ENCODE data around the gene NFXL1. TPM values are rescaled to one million over a fixed set of nuclear protein-coding genes. Genes with fewer than 3 reads are reported as not detected.

NFXL1 gene
- total RNA-seq, 1 donor from 2014 or later: 13.0 TPM

DNA sequence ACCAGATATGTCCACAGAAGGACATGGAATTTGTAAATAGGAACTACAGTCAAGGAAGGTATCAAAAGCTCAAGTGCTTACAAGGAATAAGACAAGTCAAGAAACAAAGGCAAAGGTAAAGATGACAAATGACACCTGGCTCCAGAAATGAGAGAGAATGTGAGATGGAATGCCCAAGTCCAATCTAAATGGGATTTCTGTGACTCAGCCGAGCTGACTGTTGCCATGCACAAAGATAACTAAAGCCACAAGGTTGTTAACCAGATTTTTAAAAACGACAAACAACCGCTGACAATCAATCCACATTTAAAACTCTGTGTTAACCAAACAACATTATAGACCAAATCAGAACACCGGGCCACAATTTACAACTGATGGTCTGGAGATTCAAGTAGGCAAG is 1.1 kb downstream of the NFXL1 start:
- FAIRE-seq (no peak), DNase-seq (ENCODE audit: low read depth) (peak; percentile 52)
- peak overlapping the region; percentile 96 for H3K4me3 Mint-ChIP-seq (ENCODE audit: unreplicated experiment)
- Histone ChIP-seq H2AFZ (ENCODE audit: low read depth, low read length) (peak overlapping the region; percentile 99), H3K4me2 (ENCODE audit: low read length) (peak overlapping the region; percentile 88), H3K79me2 (ENCODE audit: insufficient read depth, low read length) (peaks cover 48% of the 10 kb centered on the region), H3K27me3 (ENCODE audit: insufficient read depth, low read length) (no peaks in the 10 kb centered on the region), H3K9ac (ENCODE audit: low read length) (peak overlapping the region; percentile 98), H4K20me1 (ENCODE audit: insufficient read depth, low read length) (peaks cover 5% of the 10 kb centered on the region), H3K36me3 (ENCODE audit: insufficient read depth, low read length) (peaks cover 5% of the 10 kb centered on the region), H3K27ac (ENCODE audit: low read depth, low read length) (peak overlapping the region; percentile 89), H3K4me1 (ENCODE audit: insufficient read depth, low read length) (peaks cover 8% of the 10 kb centered on the region), H3K4me3 (ENCODE audit: insufficient read depth, low read depth, low read length) (peak overlapping the region; percentile 99), H3K9me3 (ENCODE audit: insufficient read depth, low read depth, low read length) (no peaks in the 10 kb centered on the region)
- TF ChIP-seq, protein P1, sequence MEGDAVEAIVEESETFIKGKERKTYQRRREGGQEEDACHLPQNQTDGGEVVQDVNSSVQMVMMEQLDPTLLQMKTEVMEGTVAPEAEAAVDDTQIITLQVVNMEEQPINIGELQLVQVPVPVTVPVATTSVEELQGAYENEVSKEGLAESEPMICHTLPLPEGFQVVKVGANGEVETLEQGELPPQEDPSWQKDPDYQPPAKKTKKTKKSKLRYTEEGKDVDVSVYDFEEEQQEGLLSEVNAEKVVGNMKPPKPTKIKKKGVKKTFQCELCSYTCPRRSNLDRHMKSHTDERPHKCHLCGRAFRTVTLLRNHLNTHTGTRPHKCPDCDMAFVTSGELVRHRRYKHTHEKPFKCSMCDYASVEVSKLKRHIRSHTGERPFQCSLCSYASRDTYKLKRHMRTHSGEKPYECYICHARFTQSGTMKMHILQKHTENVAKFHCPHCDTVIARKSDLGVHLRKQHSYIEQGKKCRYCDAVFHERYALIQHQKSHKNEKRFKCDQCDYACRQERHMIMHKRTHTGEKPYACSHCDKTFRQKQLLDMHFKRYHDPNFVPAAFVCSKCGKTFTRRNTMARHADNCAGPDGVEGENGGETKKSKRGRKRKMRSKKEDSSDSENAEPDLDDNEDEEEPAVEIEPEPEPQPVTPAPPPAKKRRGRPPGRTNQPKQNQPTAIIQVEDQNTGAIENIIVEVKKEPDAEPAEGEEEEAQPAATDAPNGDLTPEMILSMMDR (IDR thresholded peaks at IDR 0.05; ENCODE audit: insufficient read depth, low read depth, low read length): no peak
- TF ChIP-seq EZH2 (IDR thresholded peaks at IDR 0.05; ENCODE audit: insufficient read depth, low read length): no peak
- H3K9me3 Mint-ChIP-seq (ENCODE audit: unreplicated experiment): peaks cover 3% of the 10 kb centered on the region
- no peaks in the 10 kb centered on the region for H3K27me3 Mint-ChIP-seq (ENCODE audit: low read depth, unreplicated experiment)
- peaks cover 11% of the 10 kb centered on the region for H3K4me1 Mint-ChIP-seq (ENCODE audit: low read depth, unreplicated experiment)
- no peaks in the 10 kb centered on the region for H3K36me3 Mint-ChIP-seq (ENCODE audit: low read depth, unreplicated experiment)
- H3K27ac Mint-ChIP-seq (ENCODE audit: unreplicated experiment): peak overlapping the region; percentile 35

DNA sequence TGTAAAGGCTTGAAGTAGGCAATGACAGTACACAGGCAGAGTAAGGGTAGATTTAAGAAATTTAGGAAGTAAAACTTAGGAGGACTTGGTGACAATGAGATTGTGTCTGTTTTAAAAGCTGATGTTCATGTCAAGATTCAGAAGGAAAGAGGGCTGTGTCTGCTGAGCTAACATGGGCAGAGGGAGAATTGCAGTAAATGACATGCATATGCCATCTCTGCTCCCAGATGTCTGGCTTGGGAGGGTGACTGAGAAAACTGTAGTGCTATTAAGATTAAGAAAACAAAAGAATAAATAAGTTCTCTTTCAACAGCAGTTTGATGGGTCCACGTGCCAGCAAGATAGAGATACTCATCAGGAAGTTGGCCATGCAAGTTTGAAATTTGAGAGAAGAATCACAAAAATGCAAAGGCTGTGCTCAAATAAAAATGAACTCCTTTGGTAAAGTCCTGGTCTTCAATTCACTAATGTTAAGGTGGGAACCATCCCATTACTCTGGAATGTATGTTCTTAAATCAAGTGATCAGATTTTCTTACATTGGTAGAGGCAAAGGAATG is 7.2 kb downstream of the NFXL1 start:
- no peak overlapping the region for H2AFZ ChIP-seq (ENCODE audit: low read depth, low read length)
- TF ChIP-seq EZH2 (IDR thresholded peaks at IDR 0.05; ENCODE audit: insufficient read depth, low read length): no peak
- TF ChIP-seq, protein P1 (IDR thresholded peaks at IDR 0.05; ENCODE audit: insufficient read depth, low read depth, low read length): no peak
- Mint-ChIP-seq H3K27ac (ENCODE audit: unreplicated experiment) (no peak overlapping the region), H3K27me3 (ENCODE audit: low read depth, unreplicated experiment) (no peaks in the 10 kb centered on the region), H3K4me1 (ENCODE audit: low read depth, unreplicated experiment) (peaks cover 5% of the 10 kb centered on the region), H3K9me3 (ENCODE audit: unreplicated experiment) (no peaks in the 10 kb centered on the region), H3K4me3 (ENCODE audit: unreplicated experiment) (no peak overlapping the region), H3K36me3 (ENCODE audit: low read depth, unreplicated experiment) (no peaks in the 10 kb centered on the region)
- H3K27ac ChIP-seq (ENCODE audit: low read depth, low read length): no peak overlapping the region
- H3K9me3 ChIP-seq (ENCODE audit: insufficient read depth, low read depth, low read length): no peaks in the 10 kb centered on the region
- peaks cover 32% of the 10 kb centered on the region for H3K36me3 ChIP-seq (ENCODE audit: insufficient read depth, low read length)
- H3K4me3 ChIP-seq (ENCODE audit: insufficient read depth, low read depth, low read length): no peak overlapping the region
- H3K4me1 ChIP-seq (ENCODE audit: insufficient read depth, low read length): no peaks in the 10 kb centered on the region
- no peak for FAIRE-seq
- H3K9ac ChIP-seq (ENCODE audit: low read length): no peak overlapping the region
- H3K4me2 ChIP-seq (ENCODE audit: low read length): no peak overlapping the region
- H3K27me3 ChIP-seq (ENCODE audit: insufficient read depth, low read length): no peaks in the 10 kb centered on the region
- DNase-seq (ENCODE audit: low read depth): no peak
- peaks cover 45% of the 10 kb centered on the region for H3K79me2 ChIP-seq (ENCODE audit: insufficient read depth, low read length)
- peaks cover 26% of the 10 kb centered on the region for H4K20me1 ChIP-seq (ENCODE audit: insufficient read depth, low read length)

DNA sequence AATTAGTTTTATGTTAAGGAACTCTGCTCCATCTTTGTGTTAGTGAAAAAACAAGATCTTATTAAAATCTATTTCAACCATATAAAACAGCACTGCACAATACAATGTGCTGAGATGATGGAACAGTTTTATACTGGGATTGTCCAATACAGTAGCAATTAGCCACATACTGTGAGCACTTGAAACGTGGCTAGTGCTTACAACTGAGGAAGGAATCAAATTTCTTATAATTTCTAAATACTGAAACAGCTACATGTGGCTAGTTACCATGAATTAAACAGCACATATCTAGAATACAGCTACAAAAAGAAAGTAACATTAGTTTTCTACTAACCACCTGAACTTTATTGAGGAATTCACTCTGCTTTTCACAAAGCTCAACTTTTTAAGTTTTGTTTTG is 14.7 kb downstream of the NFXL1 start:
- Mint-ChIP-seq H3K27me3 (ENCODE audit: low read depth, unreplicated experiment) (no peaks in the 10 kb centered on the region), H3K4me1 (ENCODE audit: low read depth, unreplicated experiment) (no peaks in the 10 kb centered on the region), H3K4me3 (ENCODE audit: unreplicated experiment) (no peak overlapping the region), H3K27ac (ENCODE audit: unreplicated experiment) (no peak overlapping the region), H3K36me3 (ENCODE audit: low read depth, unreplicated experiment) (peaks cover 2% of the 10 kb centered on the region), H3K9me3 (ENCODE audit: unreplicated experiment) (no peaks in the 10 kb centered on the region)
- Histone ChIP-seq H3K4me1 (ENCODE audit: insufficient read depth, low read length) (no peaks in the 10 kb centered on the region), H3K4me2 (ENCODE audit: low read length) (no peak overlapping the region), H2AFZ (ENCODE audit: low read depth, low read length) (no peak overlapping the region), H3K27me3 (ENCODE audit: insufficient read depth, low read length) (no peaks in the 10 kb centered on the region), H3K9me3 (ENCODE audit: insufficient read depth, low read depth, low read length) (no peaks in the 10 kb centered on the region), H4K20me1 (ENCODE audit: insufficient read depth, low read length) (peaks cover 5% of the 10 kb centered on the region), H3K9ac (ENCODE audit: low read length) (no peak overlapping the region), H3K36me3 (ENCODE audit: insufficient read depth, low read length) (peaks cover 51% of the 10 kb centered on the region), H3K4me3 (ENCODE audit: insufficient read depth, low read depth, low read length) (no peak overlapping the region), H3K27ac (ENCODE audit: low read depth, low read length) (no peak overlapping the region), H3K79me2 (ENCODE audit: insufficient read depth, low read length) (no peaks in the 10 kb centered on the region)
- DNase-seq (ENCODE audit: low read depth): no peak
- TF ChIP-seq, protein P1 (IDR thresholded peaks at IDR 0.05; ENCODE audit: insufficient read depth, low read depth, low read length): no peak
- no peak for TF ChIP-seq EZH2 (IDR thresholded peaks at IDR 0.05; ENCODE audit: insufficient read depth, low read length)
- no peak for FAIRE-seq
